Measurements from ENCODE around the gene GART.

The GART gene

GRCh38 chr21:33554236-33554981 is 12.5 kb upstream of the GART start:
- no peak overlapping the region for H3K4me3 ChIP-seq (ENCODE audit: low read depth, low read length)
- TF ChIP-seq CTCF (IDR thresholded peaks at IDR 0.05; ENCODE audit: insufficient read depth, low read depth, low read length, missing control alignments): no peak

GRCh38 chr21:33552999-33553598 is 11.2 kb upstream of the GART start:
- no peak for TF ChIP-seq CTCF (IDR thresholded peaks at IDR 0.05; ENCODE audit: insufficient read depth, low read depth, low read length, missing control alignments)
- no peak for DNase-seq (ENCODE audit: low read depth)
- H3K4me3 ChIP-seq (ENCODE audit: low read depth, low read length): no peak overlapping the region

More at GRCh38 chr21:33554236-33554981, 12.5 kb upstream of the GART start:
- no peak for DNase-seq (ENCODE audit: low read depth)

GRCh38 chr21:33552093-33552998 is 10.4 kb upstream of the GART start:
- TF ChIP-seq CTCF (IDR thresholded peaks at IDR 0.05; ENCODE audit: insufficient read depth, low read depth, low read length, missing control alignments): no peak
- no peak for DNase-seq (ENCODE audit: low read depth)
- H3K4me3 ChIP-seq (ENCODE audit: low read depth, low read length): no peak overlapping the region

GRCh38 chr21:33551664-33552063 is 9.7 kb upstream of the GART start:
- no peak for DNase-seq (ENCODE audit: low read depth)
- no peak overlapping the region for H3K4me3 ChIP-seq (ENCODE audit: low read depth, low read length)
- TF ChIP-seq CTCF (IDR thresholded peaks at IDR 0.05; ENCODE audit: insufficient read depth, low read depth, low read length, missing control alignments): no peak

GRCh38 chr21:33550772-33551660 is 9.1 kb upstream of the GART start:
- no peak for TF ChIP-seq CTCF (IDR thresholded peaks at IDR 0.05; ENCODE audit: insufficient read depth, low read depth, low read length, missing control alignments)
- DNase-seq (ENCODE audit: low read depth): no peak
- H3K4me3 ChIP-seq (ENCODE audit: low read depth, low read length): no peak overlapping the region

Data from GM12865 (cell line).